ENCODE results near the gene OSBPL1A.

Gene OSBPL1A

DNA sequence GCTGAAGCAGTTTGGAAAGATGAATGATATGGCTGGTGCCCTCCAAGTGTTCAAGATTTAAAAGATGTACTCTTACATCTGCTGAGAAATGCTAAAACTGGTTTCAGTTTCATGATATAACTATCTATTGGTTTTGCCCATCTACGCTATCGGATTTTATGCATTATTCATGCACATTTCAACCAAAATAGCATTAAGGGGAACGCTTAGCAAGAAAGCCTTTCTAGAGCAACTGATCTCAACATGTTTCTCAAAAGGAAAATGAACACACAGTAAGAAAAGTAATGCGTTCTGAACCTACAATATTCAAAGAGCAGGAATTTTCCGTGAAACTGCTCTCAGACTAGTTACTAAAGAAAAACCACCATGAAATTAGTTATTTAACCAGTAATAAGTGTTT, 164.8 kb downstream of the OSBPL1A start:
- no peak for DNase-seq (ENCODE audit: low read depth)
- TF ChIP-seq, protein P1, sequence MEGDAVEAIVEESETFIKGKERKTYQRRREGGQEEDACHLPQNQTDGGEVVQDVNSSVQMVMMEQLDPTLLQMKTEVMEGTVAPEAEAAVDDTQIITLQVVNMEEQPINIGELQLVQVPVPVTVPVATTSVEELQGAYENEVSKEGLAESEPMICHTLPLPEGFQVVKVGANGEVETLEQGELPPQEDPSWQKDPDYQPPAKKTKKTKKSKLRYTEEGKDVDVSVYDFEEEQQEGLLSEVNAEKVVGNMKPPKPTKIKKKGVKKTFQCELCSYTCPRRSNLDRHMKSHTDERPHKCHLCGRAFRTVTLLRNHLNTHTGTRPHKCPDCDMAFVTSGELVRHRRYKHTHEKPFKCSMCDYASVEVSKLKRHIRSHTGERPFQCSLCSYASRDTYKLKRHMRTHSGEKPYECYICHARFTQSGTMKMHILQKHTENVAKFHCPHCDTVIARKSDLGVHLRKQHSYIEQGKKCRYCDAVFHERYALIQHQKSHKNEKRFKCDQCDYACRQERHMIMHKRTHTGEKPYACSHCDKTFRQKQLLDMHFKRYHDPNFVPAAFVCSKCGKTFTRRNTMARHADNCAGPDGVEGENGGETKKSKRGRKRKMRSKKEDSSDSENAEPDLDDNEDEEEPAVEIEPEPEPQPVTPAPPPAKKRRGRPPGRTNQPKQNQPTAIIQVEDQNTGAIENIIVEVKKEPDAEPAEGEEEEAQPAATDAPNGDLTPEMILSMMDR (conservative IDR thresholded peaks at IDR 0.05; ENCODE audit: low read depth, low read length), result no peak
- no peak overlapping the region for H3K4me3 ChIP-seq (ENCODE audit: low read length)

DNA sequence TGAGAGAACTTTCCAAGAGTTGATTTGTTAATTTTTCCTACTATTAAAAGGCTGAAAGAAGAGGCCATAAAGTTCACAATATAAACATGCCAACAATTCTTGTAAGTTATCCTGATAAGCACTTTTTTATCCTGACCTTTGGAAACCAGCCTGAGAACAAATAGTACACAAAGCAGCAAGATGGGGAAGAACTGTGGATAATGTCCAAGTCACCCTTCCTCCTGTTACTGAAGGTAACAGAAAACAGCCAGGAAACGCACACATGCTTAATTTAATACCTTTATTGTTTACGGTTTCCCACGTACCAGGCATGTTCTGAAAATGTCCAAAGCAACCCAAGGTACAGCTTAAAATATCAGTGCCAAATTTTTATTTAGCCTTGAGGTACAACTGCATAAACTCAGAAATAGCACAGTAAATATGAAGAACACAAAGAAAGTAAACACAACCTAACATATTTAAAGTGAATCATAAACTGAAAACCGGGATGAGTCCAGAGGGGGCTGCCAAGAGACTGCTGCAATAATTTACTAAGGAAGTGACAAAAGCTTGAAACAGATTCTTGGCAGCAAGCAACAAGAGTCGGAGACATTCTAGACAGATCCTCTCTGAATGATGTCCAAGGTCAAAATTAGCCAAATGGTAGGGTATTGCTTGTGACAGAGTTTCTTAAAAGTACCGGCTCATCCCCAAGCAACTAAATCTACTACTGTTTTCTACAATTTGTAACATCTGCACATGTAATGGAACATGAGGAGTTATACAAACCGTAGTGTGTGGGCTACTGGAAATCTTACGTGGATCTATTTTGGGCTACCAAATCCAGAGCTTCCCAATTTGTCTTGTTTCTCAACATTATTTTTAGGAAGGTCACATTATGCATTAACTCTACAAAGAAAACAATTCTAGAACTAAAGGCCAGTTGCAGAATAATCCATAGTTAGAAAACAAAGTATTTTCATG, 165.6 kb downstream of the OSBPL1A start:
- no peak for DNase-seq (ENCODE audit: low read depth)

DNA sequence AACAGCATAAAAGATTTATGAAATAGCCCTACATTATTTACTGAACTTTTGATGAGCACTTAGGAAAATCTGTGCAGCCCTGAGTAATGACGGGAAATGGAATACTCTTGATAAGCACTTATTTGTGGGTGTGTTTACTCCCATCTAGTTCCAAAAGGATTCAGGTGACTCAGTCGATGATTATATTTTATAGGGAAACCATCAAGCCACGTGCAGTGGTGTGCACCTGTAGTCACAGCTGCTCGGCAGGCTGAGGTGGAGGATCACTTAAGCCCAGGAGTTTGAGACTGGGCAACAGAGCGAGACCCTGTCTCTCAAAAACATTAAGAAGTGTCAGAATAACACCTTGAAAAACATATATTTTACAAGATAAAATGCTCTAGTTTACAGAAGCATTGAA, 166.9 kb downstream of the OSBPL1A start:
- no peak overlapping the region for H3K4me3 ChIP-seq (ENCODE audit: low read length)
- TF ChIP-seq, protein P1 (conservative IDR thresholded peaks at IDR 0.05; ENCODE audit: low read depth, low read length), result no peak
- no peak for DNase-seq (ENCODE audit: low read depth)

More for the DNA sequence above, 165.6 kb downstream of the OSBPL1A start:
- H3K4me3 ChIP-seq (ENCODE audit: low read length), result no peak overlapping the region
- TF ChIP-seq, protein P1 (conservative IDR thresholded peaks at IDR 0.05; ENCODE audit: low read depth, low read length), result no peak

- TF ChIP-seq, protein P1 (conservative IDR thresholded peaks at IDR 0.05; ENCODE audit: low read depth, low read length), result no peak
- peak; percentile 58 for DNase-seq (ENCODE audit: low read depth)
Measured at GRCh38 chr18:24228667-24229041, 169.0 kb downstream of the OSBPL1A start.

GRCh38 chr18:24227977-24228666, 169.5 kb downstream of the OSBPL1A start:
- DNase-seq (ENCODE audit: low read depth), result peak; percentile 51
- TF ChIP-seq, protein P1 (conservative IDR thresholded peaks at IDR 0.05; ENCODE audit: low read depth, low read length), result no peak
- no peak overlapping the region for H3K4me3 ChIP-seq (ENCODE audit: low read length)

More at GRCh38 chr18:24228667-24229041, 169.0 kb downstream of the OSBPL1A start:
- no peak overlapping the region for H3K4me3 ChIP-seq (ENCODE audit: low read length)

DNA sequence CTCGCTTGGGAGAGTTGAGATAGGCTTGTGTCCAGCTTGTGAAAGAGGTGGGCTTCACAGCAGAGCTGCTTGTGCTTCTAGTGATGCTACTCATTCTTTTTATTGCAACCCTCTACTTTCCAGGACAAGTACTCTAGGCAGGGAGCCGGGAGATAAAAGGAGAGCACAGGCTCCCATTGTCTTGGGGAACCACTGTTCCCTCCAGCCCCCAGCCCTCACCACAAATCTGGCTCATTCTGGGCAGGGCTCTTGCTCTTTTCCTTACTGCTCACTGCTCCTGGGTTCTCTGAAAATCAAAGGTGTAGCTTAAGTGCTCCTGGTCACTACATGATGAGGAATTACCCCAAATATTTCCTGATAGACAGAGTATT, 177.3 kb downstream of the OSBPL1A start:
- no peak for DNase-seq (ENCODE audit: low read depth)
- H3K4me3 ChIP-seq (ENCODE audit: low read length), result no peak overlapping the region
- TF ChIP-seq, protein P1 (conservative IDR thresholded peaks at IDR 0.05; ENCODE audit: low read depth, low read length), result no peak
